Tibial nerve (tissue), 4 donors: ENCODE measurements around the gene MAGI2. TPM values are rescaled to one million over a fixed set of nuclear protein-coding genes. Genes with fewer than 3 reads are reported as not detected.

Source experiments
- DNase-seq, 2 donors: peaks; one replicate each; pipeline ENCODE4 v3.0.0-alpha.2; 2019; ENCODE audit warnings: low spot score in 2 of 2
- H3K27ac ChIP-seq, 4 donors: fragments of 200-600 bp; sonication (generic) in 3 of 4; one replicate each; pipeline ENCODE4 v1.5.1; 2017 to 2019; ENCODE audit warnings: mild to moderate bottlenecking in 1 of 4
- H3K27me3 ChIP-seq, 2 donors: fragments of 200-600 bp; sonication (generic) in 1 of 2; one replicate each; pipeline versions ENCODE4 v1.5.1 to v1.6.0; 2017 to 2019
- H3K36me3 ChIP-seq, 3 donors: fragments of 200-600 bp; sonication (generic); one replicate each; pipeline ENCODE4 v1.5.1; 2018 to 2019
- H3K4me1 ChIP-seq, 4 donors: fragments of 200-600 bp; sonication (generic) in 3 of 4; one replicate each; pipeline ENCODE4 v1.5.1; 2017 to 2019
- H3K4me3 ChIP-seq, 4 donors: fragments of 200-600 bp; sonication (generic) in 3 of 4; one replicate each; pipeline ENCODE4 v1.5.1; 2017 to 2019; ENCODE audit warnings: mild to moderate bottlenecking in 1 of 4, moderate library complexity in 1 of 4
- H3K9me3 ChIP-seq, 4 donors: fragments of 200-600 bp; sonication (generic) in 3 of 4; one replicate each; pipeline ENCODE4 v1.5.1; 2017 to 2019
- CTCF ChIP-seq, 5 experiments: fragments of 200-600 bp in 3 of 5; fragments of 450-650 bp in 2 of 5; sonication (generic) in 3 of 5; IDR thresholded peaks; one replicate each; pipeline ENCODE4 v1.5.1; 2016 to 2019; ENCODE audit warnings: antibody characterized with exemption in 5 of 5, mild to moderate bottlenecking in 3 of 5, moderate library complexity in 2 of 5
- EP300 ChIP-seq, 2 donors: sonication (generic); formaldehyde crosslinking; IDR thresholded peaks; one replicate each; pipeline ENCODE4 v1.6.1; 2017; ENCODE audit warnings: antibody characterized with exemption in 2 of 2, mild to moderate bottlenecking in 1 of 2
- POLR2A ChIP-seq, 2 donors: fragments of 450-650 bp; IDR thresholded peaks; one replicate each; pipeline ENCODE4 v1.6.1; 2017; ENCODE audit warnings: antibody characterized with exemption in 2 of 2, mild to moderate bottlenecking in 2 of 2, moderate library complexity in 2 of 2
- WGBS, 2 donors: methylation state at CpG; one replicate each; pipeline ENCODE4 v1.1.5; 2018; 5-methylcytosine and 5-hydroxymethylcytosine counted together
- total RNA-seq, 4 donors: library from RNA; depleted of rRNA; stranded (reverse); fragments of >200 nt; gene quantifications; one replicate each; pipeline ENCODE4 v1.1.0, GENCODE V29; 2016

Gene MAGI2
- total RNA-seq, 4 donors from 2014 or later = 33.6 to 58.2 (median 55.6) TPM

GRCh38 chr7:78649976-78650375 is 803.5 kb downstream of the MAGI2 start:
- TF ChIP-seq CTCF (IDR thresholded peaks at IDR 0.05) = no peak
- no peak for TF ChIP-seq EP300 (IDR thresholded peaks at IDR 0.05)
- no peak for TF ChIP-seq POLR2A (IDR thresholded peaks at IDR 0.05)
- Histone ChIP-seq H3K27ac (no peak overlapping the region), H3K36me3 (no peaks in the 10 kb centered on the region), H3K9me3 (no peaks in the 10 kb centered on the region), H3K4me3 (no peak overlapping the region), H3K4me1 (no peaks in the 10 kb centered on the region), H3K27me3 (no peaks in the 10 kb centered on the region)
- WGBS, 2 donors = 88 to 94% methylated on average over 3 of the region's 3 CpGs
- DNase-seq = no peak

GRCh38 chr7:78649236-78649635 is 804.2 kb downstream of the MAGI2 start:
- DNase-seq = no peak
- 92 to 95% methylated on average over 2 of the region's 2 CpGs for WGBS, 2 donors
- TF ChIP-seq CTCF (IDR thresholded peaks at IDR 0.05) = no peak
- TF ChIP-seq EP300 (IDR thresholded peaks at IDR 0.05) = no peak
- no peak for TF ChIP-seq POLR2A (IDR thresholded peaks at IDR 0.05)
- no peaks in the 10 kb centered on the region for H3K4me1 ChIP-seq
- no peaks in the 10 kb centered on the region for H3K27me3 ChIP-seq
- no peaks in the 10 kb centered on the region for H3K36me3 ChIP-seq
- no peak overlapping the region for H3K4me3 ChIP-seq
- no peak overlapping the region for H3K27ac ChIP-seq
- H3K9me3 ChIP-seq = no peaks in the 10 kb centered on the region

GRCh38 chr7:78642751-78643150 is 810.7 kb downstream of the MAGI2 start:
- Histone ChIP-seq H3K27me3 (no peaks in the 10 kb centered on the region), H3K9me3 (no peaks in the 10 kb centered on the region), H3K4me3 (no peak overlapping the region), H3K27ac (no peak overlapping the region), H3K4me1 (no peaks in the 10 kb centered on the region), H3K36me3 (no peaks in the 10 kb centered on the region)
- DNase-seq = no peak
- TF ChIP-seq EP300 (IDR thresholded peaks at IDR 0.05) = no peak
- no peak for TF ChIP-seq CTCF (IDR thresholded peaks at IDR 0.05)
- TF ChIP-seq POLR2A (IDR thresholded peaks at IDR 0.05) = no peak

- no peak overlapping the region for H3K27ac ChIP-seq
- H3K9me3 ChIP-seq = no peaks in the 10 kb centered on the region
- H3K27me3 ChIP-seq = no peaks in the 10 kb centered on the region
- no peaks in the 10 kb centered on the region for H3K36me3 ChIP-seq
- DNase-seq = no peak
- TF ChIP-seq POLR2A (IDR thresholded peaks at IDR 0.05) = no peak
- TF ChIP-seq CTCF (IDR thresholded peaks at IDR 0.05) = no peak
- TF ChIP-seq EP300 (IDR thresholded peaks at IDR 0.05) = no peak
- H3K4me3 ChIP-seq = no peak overlapping the region
- no peaks in the 10 kb centered on the region for H3K4me1 ChIP-seq
These were observed 815.1 kb downstream of the MAGI2 start for GRCh38 chr7:78638364-78638763.

GRCh38 chr7:78636727-78637126 is 816.7 kb downstream of the MAGI2 start:
- Histone ChIP-seq H3K27ac (no peak overlapping the region), H3K9me3 (no peaks in the 10 kb centered on the region), H3K36me3 (no peaks in the 10 kb centered on the region), H3K4me1 (no peaks in the 10 kb centered on the region), H3K4me3 (no peak overlapping the region), H3K27me3 (no peaks in the 10 kb centered on the region)
- no peak for TF ChIP-seq POLR2A (IDR thresholded peaks at IDR 0.05)
- TF ChIP-seq EP300 (IDR thresholded peaks at IDR 0.05) = no peak
- TF ChIP-seq CTCF (IDR thresholded peaks at IDR 0.05) = no peak
- DNase-seq = no peak
- 92 to 98% methylated on average over 6 of the region's 6 CpGs for WGBS, 2 donors
